K562 (cell line): ENCODE data around the gene GPR162. TPM values are rescaled to one million over a fixed set of nuclear protein-coding genes. Genes with fewer than 3 reads are reported as not detected.
A peak's percentile ranks its signal among the peaks of the same experiment; 100 is the strongest.

ENCODE experiments used
- ARNT ChIP-seq, 2 experiments: fragments of 450-650 bp; IDR thresholded peaks; 2 replicates each; pipeline ENCODE4 v1.6.1; 2016; ENCODE audit warnings: mild to moderate bottlenecking in 1 of 2
- COPS2 ChIP-seq: fragments of 450-650 bp; conservative IDR thresholded peaks from 2 replicates; pipeline ENCODE4 v1.6.1; 2016; ENCODE audit warnings: mild to moderate bottlenecking, moderate library complexity
- HDGF ChIP-seq: fragments of 450-650 bp; IDR thresholded peaks from 2 replicates; pipeline ENCODE4 v1.6.1; 2016
- HNRNPUL1 ChIP-seq: fragments of 200-400 bp; formaldehyde crosslinking; IDR thresholded peaks from 2 replicates; pipeline ENCODE4 v1.6.1; 2017; ENCODE audit warnings: low read length
- MBD1 ChIP-seq: fragments of 250-450 bp; sonication (Bioruptor Pico); IDR thresholded peaks from 2 replicates; pipeline ENCODE4 v1.8.0; 2022; ENCODE audit warnings: inconsistent platforms
- MITF ChIP-seq: IDR thresholded peaks from 2 replicates; pipeline ENCODE4 v1.6.1; 2014; ENCODE audit warnings: antibody characterized with exemption
- NCOA6 ChIP-seq: fragments of 450-650 bp; IDR thresholded peaks from 2 replicates; pipeline ENCODE4 v1.6.1; 2017; ENCODE audit warnings: mild to moderate bottlenecking
- NKRF ChIP-seq: fragments of 450-650 bp; IDR thresholded peaks from 2 replicates; pipeline ENCODE4 v1.6.1; 2016; ENCODE audit warnings: borderline replicate concordance
- RBM15 ChIP-seq: fragments of 200-400 bp; formaldehyde crosslinking; IDR thresholded peaks from 2 replicates; pipeline ENCODE4 v1.6.1; 2018; ENCODE audit warnings: mild to moderate bottlenecking, low read length, moderate library complexity; ENCODE audit not compliant: insufficient read depth
- TOE1 ChIP-seq, 2 experiments: fragments of 450-650 bp in 1 of 2; sonication (generic) in 1 of 2; formaldehyde crosslinking in 1 of 2; IDR thresholded peaks; 2 replicates each; pipeline versions ENCODE4 v1.7.1 to v1.8.0; 2016 to 2022; ENCODE audit warnings: borderline replicate concordance in 2 of 2, mild to moderate bottlenecking in 2 of 2, antibody characterized with exemption in 1 of 2, inconsistent platforms in 1 of 2, low read depth in 1 of 2, missing genetic modification reagents in 1 of 2, moderate library complexity in 1 of 2
- ZKSCAN3 ChIP-seq: fragments of 250-450 bp; sonication (Bioruptor Pico); IDR thresholded peaks from 2 replicates; pipeline ENCODE4 v1.4.0; 2020
- ZKSCAN8 ChIP-seq: fragments of 200-800 bp; sonication (Bioruptor generic); IDR thresholded peaks from 2 replicates; pipeline ENCODE4 v1.6.1; 2016; ENCODE audit warnings: missing genetic modification characterization, missing compliant biosample characterization
- polyA plus RNA-seq, 8 experiments: library from polyadenylated mRNA; depleted of rRNA in 4 of 8; stranded (reverse) in 5 of 8; unstranded in 3 of 8; fragments of >200 nt; fragmentation: Nextera tagmentation in 2 of 8; fragmentation: Illumina TruSeq in 1 of 8; extraction: Ambion mirVana in 2 of 8; extraction: Trizol in 1 of 8; gene quantifications; 2 replicates each; pipeline versions ENCODE4 v1.2.1 to v1.2.3, GENCODE V29; 2011 to 2014; ENCODE audit warnings: inconsistent platforms in 1 of 8, missing spikeins in 1 of 8
- total RNA-seq, 7 experiments: library from RNA; depleted of rRNA in 6 of 7; stranded (reverse); fragments of >200 nt in 6 of 7; fragmentation: Illumina TruSeq in 2 of 7; extraction: Trizol in 2 of 7; gene quantifications; 2 replicates each; pipeline versions ENCODE4 v1.2.1 to v1.2.3, GENCODE V29; 2011 to 2021; ENCODE audit warnings: low replicate concordance in 1 of 7
- TF ChIP-seq, protein P1 (sequence below): fragments of 450-650 bp; formaldehyde crosslinking; IDR thresholded peaks from 2 replicates; pipeline ENCODE4 v1.4.0; 2020; ENCODE audit warnings: mild to moderate bottlenecking, moderate library complexity
- TF ChIP-seq, protein P2 (sequence below), 3 experiments: IDR thresholded peaks in 2 of 3; conservative IDR thresholded peaks in 1 of 3; 2 replicates each; pipeline ENCODE4 v1.5.1; 2011 to 2012; ENCODE audit warnings: low read length in 3 of 3, mild to moderate bottlenecking in 3 of 3, control low read depth in 2 of 3, improper control_type of control experiment in 1 of 3, inconsistent platforms in 1 of 3, low read depth in 1 of 3, mixed read lengths in 1 of 3, moderate library complexity in 1 of 3; ENCODE audit not compliant: insufficient read depth in 2 of 3
- TF ChIP-seq, protein P3 (sequence below), 3 experiments: fragments of 200-800 bp in 1 of 3; sonication (Bioruptor generic) in 1 of 3; sonication (generic) in 1 of 3; formaldehyde crosslinking in 1 of 3; IDR thresholded peaks; 2 replicates each; pipeline versions ENCODE4 v1.6.1 to v1.8.0; 2016 to 2022; ENCODE audit warnings: mild to moderate bottlenecking in 2 of 3, missing compliant biosample characterization in 2 of 3, missing genetic modification characterization in 2 of 3, missing genetic modification reagents in 1 of 3

GPR162 gene
- total and polyA plus RNA-seq, 9 of the 15 experiments (the other 6 are each of a cell fraction or from before 2014, with no cell fraction given): 0.65 to 1.8 (median 1.1) TPM; not detected in 2

DNA sequence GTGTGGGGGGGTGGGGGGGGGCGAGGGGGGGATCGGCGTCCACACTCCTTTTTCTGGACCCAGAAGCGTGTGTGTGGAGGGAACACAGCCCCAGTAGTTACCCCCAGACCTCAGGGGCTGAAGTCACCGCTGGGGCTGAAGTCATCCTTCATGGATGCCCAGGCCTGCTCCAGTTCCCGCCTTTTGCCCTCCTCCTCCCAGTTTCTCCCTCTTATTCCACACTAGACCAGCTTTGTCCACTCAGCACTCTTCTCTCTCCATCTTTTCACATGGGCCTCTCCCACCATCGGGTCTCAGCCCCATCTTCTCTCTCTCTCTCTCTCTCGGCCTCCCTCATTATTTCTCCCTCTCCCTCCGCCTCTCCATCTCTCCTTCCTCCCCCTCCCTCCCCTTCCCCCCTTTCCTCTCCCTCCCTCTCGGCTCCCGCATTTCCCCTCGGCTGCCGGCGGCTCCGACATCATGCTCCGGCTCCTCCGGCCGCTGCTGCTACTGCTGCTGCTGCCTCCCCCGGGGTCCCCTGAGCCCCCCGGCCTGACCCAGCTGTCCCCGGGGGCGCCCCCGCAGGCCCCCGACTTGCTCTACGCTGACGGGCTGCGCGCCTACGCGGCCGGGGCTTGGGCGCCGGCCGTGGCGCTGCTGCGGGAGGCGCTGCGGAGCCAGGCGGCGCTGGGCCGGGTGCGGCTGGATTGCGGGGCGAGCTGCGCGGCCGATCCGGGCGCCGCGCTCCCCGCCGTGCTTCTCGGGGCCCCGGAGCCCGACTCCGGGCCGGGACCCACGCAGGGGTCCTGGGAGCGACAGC lies 6.6 kb downstream of the GPR162 start, which contains the start of gene P3H3 (continued):
- TF ChIP-seq MBD1 (CRISPR knock-in tag) (no peak), NKRF (no peak), HDGF (no peak), HNRNPUL1 (no peak), COPS2 (no peak), ZKSCAN3 (CRISPR knock-in tag) (no peak), ZKSCAN8 (CRISPR knock-in tag) (no peak), NCOA6 (no peak), RBM15 (no peak), TOE1 (IDR thresholded peaks at IDR 0.05; ENCODE audit: borderline replicate concordance) (no peak), TOE1 (CRISPR knock-in tag; IDR thresholded peaks at IDR 0.05; ENCODE audit: borderline replicate concordance, low read depth) (no peak), ARNT (IDR thresholded peaks at IDR 0.05) (no peak), MITF (no peak)
- TF ChIP-seq, protein P1, sequence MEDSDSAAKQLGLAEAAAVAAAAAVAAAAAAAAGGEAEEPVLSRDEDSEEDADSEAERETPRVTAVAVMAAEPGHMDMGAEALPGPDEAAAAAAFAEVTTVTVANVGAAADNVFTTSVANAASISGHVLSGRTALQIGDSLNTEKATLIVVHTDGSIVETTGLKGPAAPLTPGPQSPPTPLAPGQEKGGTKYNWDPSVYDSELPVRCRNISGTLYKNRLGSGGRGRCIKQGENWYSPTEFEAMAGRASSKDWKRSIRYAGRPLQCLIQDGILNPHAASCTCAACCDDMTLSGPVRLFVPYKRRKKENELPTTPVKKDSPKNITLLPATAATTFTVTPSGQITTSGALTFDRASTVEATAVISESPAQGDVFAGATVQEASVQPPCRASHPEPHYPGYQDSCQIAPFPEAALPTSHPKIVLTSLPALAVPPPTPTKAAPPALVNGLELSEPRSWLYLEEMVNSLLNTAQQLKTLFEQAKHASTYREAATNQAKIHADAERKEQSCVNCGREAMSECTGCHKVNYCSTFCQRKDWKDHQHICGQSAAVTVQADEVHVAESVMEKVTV: no peak
- TF ChIP-seq, protein P2, sequence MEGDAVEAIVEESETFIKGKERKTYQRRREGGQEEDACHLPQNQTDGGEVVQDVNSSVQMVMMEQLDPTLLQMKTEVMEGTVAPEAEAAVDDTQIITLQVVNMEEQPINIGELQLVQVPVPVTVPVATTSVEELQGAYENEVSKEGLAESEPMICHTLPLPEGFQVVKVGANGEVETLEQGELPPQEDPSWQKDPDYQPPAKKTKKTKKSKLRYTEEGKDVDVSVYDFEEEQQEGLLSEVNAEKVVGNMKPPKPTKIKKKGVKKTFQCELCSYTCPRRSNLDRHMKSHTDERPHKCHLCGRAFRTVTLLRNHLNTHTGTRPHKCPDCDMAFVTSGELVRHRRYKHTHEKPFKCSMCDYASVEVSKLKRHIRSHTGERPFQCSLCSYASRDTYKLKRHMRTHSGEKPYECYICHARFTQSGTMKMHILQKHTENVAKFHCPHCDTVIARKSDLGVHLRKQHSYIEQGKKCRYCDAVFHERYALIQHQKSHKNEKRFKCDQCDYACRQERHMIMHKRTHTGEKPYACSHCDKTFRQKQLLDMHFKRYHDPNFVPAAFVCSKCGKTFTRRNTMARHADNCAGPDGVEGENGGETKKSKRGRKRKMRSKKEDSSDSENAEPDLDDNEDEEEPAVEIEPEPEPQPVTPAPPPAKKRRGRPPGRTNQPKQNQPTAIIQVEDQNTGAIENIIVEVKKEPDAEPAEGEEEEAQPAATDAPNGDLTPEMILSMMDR (IDR thresholded peaks at IDR 0.05 in 2 of 3, conservative IDR thresholded peaks at IDR 0.05 in 1 of 3; ENCODE audit: insufficient read depth in 2 of 3, low read depth in 1 of 3, low read length in 3 of 3): peak in 2 of 3 experiments; percentile 16 to 35; a peak in 2 of 6 replicates
- TF ChIP-seq, protein P3, sequence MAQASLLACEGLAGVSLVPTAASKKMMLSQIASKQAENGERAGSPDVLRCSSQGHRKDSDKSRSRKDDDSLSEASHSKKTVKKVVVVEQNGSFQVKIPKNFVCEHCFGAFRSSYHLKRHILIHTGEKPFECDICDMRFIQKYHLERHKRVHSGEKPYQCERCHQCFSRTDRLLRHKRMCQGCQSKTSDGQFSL (CRISPR knock-in tag; IDR thresholded peaks at IDR 0.05): peak; percentile 84
- TF ChIP-seq, protein P3 (tag; IDR thresholded peaks at IDR 0.05): peak in 1 of 2 experiments; percentile 97; a peak in 2 of 4 replicates
